GM13976 (cell line): Measurements from ENCODE around the gene OSBPL5.

Experiments
- DNase-seq: peaks from one replicate; pipeline ENCODE4 v3.0.0; 2012; ENCODE audit warnings: low spot score
- in situ Hi-C: fragments of 300-500 bp; cut with MboI; formaldehyde crosslinking; loops from one replicate; pipeline ENCODE4 v1.12.0; 2022; ENCODE audit warnings: low sequenced_read_pairs, mixed read lengths, inconsistent platforms; ENCODE audit not compliant: unreplicated experiment
- TF ChIP-seq, protein P1 (sequence below): IDR thresholded peaks from 2 replicates; pipeline ENCODE4 v1.5.1; 2012; ENCODE audit warnings: borderline replicate concordance, mild to moderate bottlenecking; ENCODE audit not compliant: insufficient read depth; ENCODE audit errors: extremely low read depth, missing control alignments, control extremely low read depth

Gene OSBPL5

GRCh38 chr11:3091081-3091845, 73.8 kb downstream of the OSBPL5 start:
- DNase-seq = no peak
- in situ Hi-C loops = loop anchor here (10.0 kb wide), 1 partner anchor 56 kb away; no protein-coding TSS in a partner anchor
- TF ChIP-seq, protein P1, sequence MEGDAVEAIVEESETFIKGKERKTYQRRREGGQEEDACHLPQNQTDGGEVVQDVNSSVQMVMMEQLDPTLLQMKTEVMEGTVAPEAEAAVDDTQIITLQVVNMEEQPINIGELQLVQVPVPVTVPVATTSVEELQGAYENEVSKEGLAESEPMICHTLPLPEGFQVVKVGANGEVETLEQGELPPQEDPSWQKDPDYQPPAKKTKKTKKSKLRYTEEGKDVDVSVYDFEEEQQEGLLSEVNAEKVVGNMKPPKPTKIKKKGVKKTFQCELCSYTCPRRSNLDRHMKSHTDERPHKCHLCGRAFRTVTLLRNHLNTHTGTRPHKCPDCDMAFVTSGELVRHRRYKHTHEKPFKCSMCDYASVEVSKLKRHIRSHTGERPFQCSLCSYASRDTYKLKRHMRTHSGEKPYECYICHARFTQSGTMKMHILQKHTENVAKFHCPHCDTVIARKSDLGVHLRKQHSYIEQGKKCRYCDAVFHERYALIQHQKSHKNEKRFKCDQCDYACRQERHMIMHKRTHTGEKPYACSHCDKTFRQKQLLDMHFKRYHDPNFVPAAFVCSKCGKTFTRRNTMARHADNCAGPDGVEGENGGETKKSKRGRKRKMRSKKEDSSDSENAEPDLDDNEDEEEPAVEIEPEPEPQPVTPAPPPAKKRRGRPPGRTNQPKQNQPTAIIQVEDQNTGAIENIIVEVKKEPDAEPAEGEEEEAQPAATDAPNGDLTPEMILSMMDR = no peak

DNA sequence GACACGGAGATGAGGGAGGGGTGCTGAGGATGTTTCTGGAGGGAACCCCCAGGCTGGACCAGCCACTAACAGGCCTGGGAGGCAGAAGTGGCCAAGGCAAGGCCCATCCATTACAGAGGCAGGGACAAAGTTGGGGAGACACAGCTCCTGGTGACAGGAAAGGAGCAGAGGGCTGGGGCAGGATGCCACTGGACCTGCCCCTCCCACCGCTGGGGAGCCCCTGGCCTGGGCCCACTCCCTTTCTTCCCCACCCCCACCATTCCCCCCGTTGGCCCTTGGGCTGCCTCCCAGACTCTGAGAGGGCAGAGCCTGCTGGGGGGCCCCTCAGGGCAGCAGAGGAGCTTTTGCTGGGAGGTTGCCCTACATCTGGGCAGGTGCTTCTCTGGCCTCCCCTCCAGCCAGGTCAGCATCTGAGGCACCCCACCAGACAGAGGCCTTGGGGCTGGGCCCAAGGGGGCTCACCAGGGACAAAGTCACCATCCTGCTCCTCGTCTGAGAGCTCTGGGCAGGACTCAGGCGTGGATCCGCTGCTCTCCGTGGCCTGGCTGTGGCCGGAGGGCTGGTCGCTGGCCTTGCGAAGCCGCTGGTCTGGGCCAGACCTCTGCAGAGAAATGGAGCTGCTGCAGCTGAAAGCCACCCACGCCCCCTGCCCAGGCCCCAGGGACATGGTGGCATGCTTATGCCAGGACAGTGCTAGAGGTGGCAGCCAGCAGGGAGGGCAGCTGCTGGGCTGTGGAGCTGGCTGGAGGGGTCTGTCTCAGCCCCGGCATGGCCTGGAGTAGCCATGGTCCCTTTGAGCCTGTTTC, 74.8 kb downstream of the OSBPL5 start:
- in situ Hi-C loops = loop anchor here (10.0 kb wide), 1 partner anchor 55 kb away; no protein-coding TSS in a partner anchor
- TF ChIP-seq, protein P1 = no peak
- DNase-seq = peak; percentile 29

- TF ChIP-seq, protein P1 = no peak
- in situ Hi-C loops = loop anchor here (10.0 kb wide), 1 partner anchor 55 kb away; no protein-coding TSS in a partner anchor
- peak; percentile 31 for DNase-seq
Observed at GRCh38 chr11:3089236-3090061, 75.7 kb downstream of the OSBPL5 start.

- in situ Hi-C loops = no loop called here
- TF ChIP-seq, protein P1 = no peak
- peak; percentile 28 for DNase-seq
Observed at GRCh38 chr11:3088806-3089205, 76.3 kb downstream of the OSBPL5 start.

- TF ChIP-seq, protein P1 = no peak
- DNase-seq = peak; percentile 24
- in situ Hi-C loops = no loop called here
Observed at GRCh38 chr11:3087821-3088800, 77.0 kb downstream of the OSBPL5 start.
